ENCODE measurements around the gene LRRC71. TPM values are rescaled to one million over a fixed set of nuclear protein-coding genes. Genes with fewer than 3 reads are reported as not detected.

The LRRC71 gene
- total and polyA plus RNA-seq, 2 of the 13 experiments (the other 11 are each of a cell fraction or from before 2014, with no cell fraction given), result not detected

DNA sequence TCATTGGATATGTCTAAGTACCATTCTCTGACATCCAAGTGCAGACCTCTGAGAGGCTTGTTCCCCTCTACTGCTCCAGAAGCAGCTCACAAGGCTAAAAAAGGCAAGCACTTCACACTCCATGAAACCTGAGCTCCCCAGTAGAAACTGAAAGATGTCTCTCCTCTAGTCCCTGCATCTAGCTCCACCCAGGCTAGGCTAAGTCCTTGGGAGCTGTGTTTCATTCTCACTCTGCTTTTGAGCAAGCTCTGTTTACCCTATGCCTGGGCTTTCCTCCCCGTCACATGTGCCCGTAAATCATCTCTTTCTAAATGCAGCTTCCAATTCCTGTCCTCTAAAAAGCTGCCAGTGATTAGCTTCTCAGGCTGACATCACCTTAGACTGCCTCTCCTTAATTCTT lies 39.0 kb downstream of the LRRC71 start (continued):
- TF ChIP-seq, protein P1, sequence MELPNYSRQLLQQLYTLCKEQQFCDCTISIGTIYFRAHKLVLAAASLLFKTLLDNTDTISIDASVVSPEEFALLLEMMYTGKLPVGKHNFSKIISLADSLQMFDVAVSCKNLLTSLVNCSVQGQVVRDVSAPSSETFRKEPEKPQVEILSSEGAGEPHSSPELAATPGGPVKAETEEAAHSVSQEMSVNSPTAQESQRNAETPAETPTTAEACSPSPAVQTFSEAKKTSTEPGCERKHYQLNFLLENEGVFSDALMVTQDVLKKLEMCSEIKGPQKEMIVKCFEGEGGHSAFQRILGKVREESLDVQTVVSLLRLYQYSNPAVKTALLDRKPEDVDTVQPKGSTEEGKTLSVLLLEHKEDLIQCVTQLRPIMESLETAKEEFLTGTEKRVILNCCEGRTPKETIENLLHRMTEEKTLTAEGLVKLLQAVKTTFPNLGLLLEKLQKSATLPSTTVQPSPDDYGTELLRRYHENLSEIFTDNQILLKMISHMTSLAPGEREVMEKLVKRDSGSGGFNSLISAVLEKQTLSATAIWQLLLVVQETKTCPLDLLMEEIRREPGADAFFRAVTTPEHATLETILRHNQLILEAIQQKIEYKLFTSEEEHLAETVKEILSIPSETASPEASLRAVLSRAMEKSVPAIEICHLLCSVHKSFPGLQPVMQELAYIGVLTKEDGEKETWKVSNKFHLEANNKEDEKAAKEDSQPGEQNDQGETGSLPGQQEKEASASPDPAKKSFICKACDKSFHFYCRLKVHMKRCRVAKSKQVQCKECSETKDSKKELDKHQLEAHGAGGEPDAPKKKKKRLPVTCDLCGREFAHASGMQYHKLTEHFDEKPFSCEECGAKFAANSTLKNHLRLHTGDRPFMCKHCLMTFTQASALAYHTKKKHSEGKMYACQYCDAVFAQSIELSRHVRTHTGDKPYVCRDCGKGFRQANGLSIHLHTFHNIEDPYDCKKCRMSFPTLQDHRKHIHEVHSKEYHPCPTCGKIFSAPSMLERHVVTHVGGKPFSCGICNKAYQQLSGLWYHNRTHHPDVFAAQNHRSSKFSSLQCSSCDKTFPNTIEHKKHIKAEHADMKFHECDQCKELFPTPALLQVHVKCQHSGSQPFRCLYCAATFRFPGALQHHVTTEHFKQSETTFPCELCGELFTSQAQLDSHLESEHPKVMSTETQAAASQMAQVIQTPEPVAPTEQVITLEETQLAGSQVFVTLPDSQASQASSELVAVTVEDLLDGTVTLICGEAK (IDR thresholded peaks at IDR 0.05), result no peak
- TF ChIP-seq, protein P1 (CRISPR knock-in tag; IDR thresholded peaks at IDR 0.05), result no peak
- TF ChIP-seq ZNF256 (CRISPR knock-in tag; conservative IDR thresholded peaks at IDR 0.05), result no peak
- TF ChIP-seq HOXA5 (CRISPR knock-in tag; IDR thresholded peaks at IDR 0.05), result no peak
- no peak for TF ChIP-seq ZNF18 (CRISPR knock-in tag; IDR thresholded peaks at IDR 0.05; ENCODE audit: insufficient replicate concordance)
- TF ChIP-seq ZNF770 (CRISPR knock-in tag; IDR thresholded peaks at IDR 0.05), result no peak
- no peak for TF ChIP-seq ZNF282 (IDR thresholded peaks at IDR 0.05; ENCODE audit: partially characterized antibody)
- TF ChIP-seq YEATS2 (CRISPR knock-in tag; IDR thresholded peaks at IDR 0.05; ENCODE audit: borderline replicate concordance), result no peak
- no peak for TF ChIP-seq ZC3H13 (CRISPR knock-in tag; IDR thresholded peaks at IDR 0.05)
- no peak for TF ChIP-seq ZNF788 (CRISPR knock-in tag; IDR thresholded peaks at IDR 0.05; ENCODE audit: borderline replicate concordance)

Data from HepG2 (cell line).